Cardiac septum (tissue), 1 donor: ENCODE results near the gene PTPRD. TPM values are rescaled to one million over a fixed set of nuclear protein-coding genes. Genes with fewer than 3 reads are reported as not detected.
"Not testable (repeated sequence)": the region's sequence is repeated elsewhere in the genome, so short reads cannot be mapped to it uniquely, and the experiment has no call there.

Experiments
- DNase-seq: peaks from one replicate; pipeline ENCODE4 v3.0.0-alpha.2; 2020; ENCODE audit warnings: low spot score
- intact Hi-C: fragments of 100-400 bp; cut with DNase I; formaldehyde crosslinking; loops from one replicate; pipeline ENCODE4 v1.14.0; 2022
- total RNA-seq: library from RNA; stranded (reverse); fragmentation: NEBNext Ultra II Directional; extraction: Animal tissue kit (Norgen Biotek cat#: 25700); gene quantifications from one replicate; pipeline ENCODE4 v1.2.1, GENCODE V29; 2021
- donor health status: DM: no; HTN: no; CAD: no.

The PTPRD gene
- total RNA-seq, 1 donor from 2014 or later: 13.0 TPM

GRCh38 chr9:9337129-9337528 is 1275.7 kb downstream of the PTPRD start:
- DNase-seq: no peak
- intact Hi-C loops: no loop called here

- no peak for DNase-seq
- intact Hi-C loops: no loop called here
These were observed 1286.1 kb downstream of the PTPRD start for GRCh38 chr9:9326749-9327148.

- intact Hi-C loops: no loop called here
- no peak for DNase-seq
These were observed 1293.8 kb downstream of the PTPRD start for GRCh38 chr9:9319007-9319406.

- DNase-seq, intact Hi-C loops: not testable (repeated sequence)
These were observed 1302.1 kb downstream of the PTPRD start for GRCh38 chr9:9310743-9311142.

- DNase-seq: no peak
- intact Hi-C loops: no loop called here
These were observed 1307.2 kb downstream of the PTPRD start for GRCh38 chr9:9305600-9305999.

- intact Hi-C loops: no loop called here
- DNase-seq: no peak
These were observed 1313.7 kb downstream of the PTPRD start for GRCh38 chr9:9299134-9299533.

GRCh38 chr9:9286001-9286400 is 1326.8 kb downstream of the PTPRD start:
- DNase-seq: no peak

GRCh38 chr9:9284201-9284600 is 1328.6 kb downstream of the PTPRD start:
- intact Hi-C loops: no loop called here
- no peak for DNase-seq

More at GRCh38 chr9:9286001-9286400, 1326.8 kb downstream of the PTPRD start:
- intact Hi-C loops: no loop called here

- DNase-seq: no peak
- intact Hi-C loops: no loop called here
These were observed 1329.4 kb downstream of the PTPRD start for GRCh38 chr9:9283159-9283986.

GRCh38 chr9:9275601-9276000 is 1337.2 kb downstream of the PTPRD start:
- intact Hi-C loops: no loop called here
- DNase-seq: no peak

GRCh38 chr9:9257999-9258498 is 1354.8 kb downstream of the PTPRD start:
- intact Hi-C loops: no loop called here
- DNase-seq: no peak

- DNase-seq: no peak
- intact Hi-C loops: no loop called here
These were observed 1366.1 kb downstream of the PTPRD start for GRCh38 chr9:9246726-9247125.

- intact Hi-C loops: no loop called here
These were observed 1380.9 kb downstream of the PTPRD start for GRCh38 chr9:9231946-9232345.

GRCh38 chr9:9229269-9229668 is 1383.5 kb downstream of the PTPRD start:
- intact Hi-C loops: no loop called here
- no peak for DNase-seq

More at GRCh38 chr9:9231946-9232345, 1380.9 kb downstream of the PTPRD start:
- DNase-seq: no peak

- DNase-seq: no peak
- intact Hi-C loops: no loop called here
These were observed 1389.6 kb downstream of the PTPRD start for GRCh38 chr9:9223175-9223574.

- intact Hi-C loops: no loop called here
- no peak for DNase-seq
These were observed 1390.1 kb downstream of the PTPRD start for GRCh38 chr9:9222730-9223129.

- intact Hi-C loops: no loop called here
- DNase-seq: no peak
These were observed 1395.9 kb downstream of the PTPRD start for GRCh38 chr9:9216934-9217333.

GRCh38 chr9:9215050-9215449 is 1397.8 kb downstream of the PTPRD start:
- DNase-seq: no peak
- intact Hi-C loops: no loop called here

GRCh38 chr9:9214066-9214465 is 1398.7 kb downstream of the PTPRD start:
- intact Hi-C loops: no loop called here
- DNase-seq: no peak

- intact Hi-C loops: no loop called here
- DNase-seq: no peak
These were observed 1399.8 kb downstream of the PTPRD start for GRCh38 chr9:9212963-9213362.

GRCh38 chr9:9202276-9202675 is 1410.5 kb downstream of the PTPRD start:
- no peak for DNase-seq
- intact Hi-C loops: no loop called here
